Loucy (cell line): Measurements from ENCODE around the gene STAT5B.

Experiments used
- H2AFZ ChIP-seq: fragments of 200-600 bp; sonication (generic); 2 replicates; pipeline ENCODE4 v1.6.0; 2016; ENCODE audit warnings: antibody characterized with exemption, mild to moderate bottlenecking, low read length, moderate library complexity
- H3F3A ChIP-seq: fragments of 200-600 bp; 2 replicates; pipeline ENCODE4 v1.6.0; 2016; ENCODE audit warnings: antibody characterized with exemption, low read depth, mild to moderate bottlenecking
- H3K27me3 ChIP-seq: fragments of 200-600 bp; sonication (generic); 2 replicates; pipeline ENCODE4 v1.6.1; 2014; ENCODE audit warnings: low read length, mild to moderate bottlenecking; ENCODE audit not compliant: insufficient read depth, poor library complexity, severe bottlenecking
- H3K36me3 ChIP-seq: fragments of 200-600 bp; sonication (generic); 2 replicates; pipeline ENCODE4 v1.6.1; 2016; ENCODE audit warnings: low read length; ENCODE audit not compliant: insufficient read depth
- H3K4me1 ChIP-seq: fragments of 200-600 bp; sonication (generic); 2 replicates; pipeline ENCODE4 v1.5.1; 2014; ENCODE audit warnings: low read length, mild to moderate bottlenecking; ENCODE audit not compliant: insufficient read depth, poor library complexity, severe bottlenecking
- H3K4me2 ChIP-seq: fragments of 200-600 bp; sonication (generic); 2 replicates; pipeline ENCODE4 v1.6.0; 2014; ENCODE audit warnings: antibody characterized with exemption, low read length, low read depth, mild to moderate bottlenecking; ENCODE audit not compliant: poor library complexity, severe bottlenecking
- H3K4me3 ChIP-seq: fragments of 200-600 bp; sonication (generic); 2 replicates; pipeline ENCODE4 v1.5.1; 2014; ENCODE audit warnings: low read length, mild to moderate bottlenecking, mixed read lengths; ENCODE audit not compliant: poor library complexity, severe bottlenecking
- H3K79me2 ChIP-seq: fragments of 200-600 bp; sonication (generic); 2 replicates; pipeline ENCODE4 v1.6.1; 2014; ENCODE audit warnings: low read length; ENCODE audit not compliant: insufficient read depth
- H3K9ac ChIP-seq: fragments of 200-600 bp; sonication (generic); 2 replicates; pipeline ENCODE4 v1.6.0; 2014; ENCODE audit warnings: mild to moderate bottlenecking, low read depth, low read length, moderate library complexity; ENCODE audit not compliant: poor library complexity, severe bottlenecking
- H3K9me2 ChIP-seq: fragments of 200-600 bp; sonication (generic); replicated peaks from 2 replicates; pipeline ENCODE4 v1.6.1; 2016; ENCODE audit warnings: low read depth, low read length, mixed read lengths
- H3K9me3 ChIP-seq: fragments of 200-600 bp; sonication (generic); 2 replicates; pipeline ENCODE4 v1.6.1; 2014; ENCODE audit warnings: mild to moderate bottlenecking, antibody characterized with exemption, low read length, low read depth; ENCODE audit not compliant: insufficient read depth
- H4K20me1 ChIP-seq: fragments of 200-600 bp; sonication (generic); 2 replicates; pipeline ENCODE4 v1.6.0; 2014; ENCODE audit warnings: antibody characterized with exemption, low read length, mild to moderate bottlenecking; ENCODE audit not compliant: insufficient read depth, poor library complexity, severe bottlenecking
- CTCF ChIP-seq: fragments of 200-600 bp; sonication (generic); conservative IDR thresholded peaks from 2 replicates; pipeline ENCODE4 v1.5.1; 2014; ENCODE audit warnings: mild to moderate bottlenecking, antibody characterized with exemption, low read length
- EZH2phosphoT487 ChIP-seq: fragments of 200-600 bp; IDR thresholded peaks from 2 replicates; pipeline ENCODE4 v1.6.1; 2018; ENCODE audit warnings: antibody characterized with exemption, mild to moderate bottlenecking, moderate library complexity, borderline replicate concordance

Gene STAT5B

GRCh38 chr17:42163696-42164407, 112.3 kb downstream of the STAT5B start:
- H3K4me1 ChIP-seq: no peaks in the 10 kb centered on the region
- H3K36me3 ChIP-seq: no peaks in the 10 kb centered on the region
- H4K20me1 ChIP-seq: no peaks in the 10 kb centered on the region
- H3K9me2 ChIP-seq: no peaks in the 10 kb centered on the region
- no peaks in the 10 kb centered on the region for H3K27me3 ChIP-seq
- H3K9ac ChIP-seq: no peak overlapping the region
- no peaks in the 10 kb centered on the region for H3F3A ChIP-seq
- no peak overlapping the region for H2AFZ ChIP-seq
- no peaks in the 10 kb centered on the region for H3K79me2 ChIP-seq
- no peak overlapping the region for H3K4me2 ChIP-seq
- H3K9me3 ChIP-seq: no peaks in the 10 kb centered on the region
- TF ChIP-seq CTCF (no peak), EZH2phosphoT487 (no peak)
- no peak overlapping the region for H3K4me3 ChIP-seq

- TF ChIP-seq CTCF (peak; percentile 91), EZH2phosphoT487 (no peak)
- H3K4me3 ChIP-seq: no peak overlapping the region
- no peaks in the 10 kb centered on the region for H3K79me2 ChIP-seq
- H3K9ac ChIP-seq: no peak overlapping the region
- 0 out of 2 replicates have a peak overlapping the region, but pooled peaks have one; percentile 56 for H2AFZ ChIP-seq
- H3K9me2 ChIP-seq: no peaks in the 10 kb centered on the region
- no peaks in the 10 kb centered on the region for H3K9me3 ChIP-seq
- H3K27me3 ChIP-seq: no peaks in the 10 kb centered on the region
- H3K36me3 ChIP-seq: no peaks in the 10 kb centered on the region
- H3F3A ChIP-seq: no peaks in the 10 kb centered on the region
- H3K4me1 ChIP-seq: no peaks in the 10 kb centered on the region
- H3K4me2 ChIP-seq: no peak overlapping the region
- no peaks in the 10 kb centered on the region for H4K20me1 ChIP-seq
Measured at GRCh38 chr17:42163113-42163512, 113.1 kb downstream of the STAT5B start.

GRCh38 chr17:42160531-42160910, 115.7 kb downstream of the STAT5B start:
- Histone ChIP-seq H3K9ac (no peak overlapping the region), H3K27me3 (no peaks in the 10 kb centered on the region), H3K36me3 (no peaks in the 10 kb centered on the region), H4K20me1 (no peaks in the 10 kb centered on the region), H3F3A (no peaks in the 10 kb centered on the region), H3K79me2 (no peaks in the 10 kb centered on the region), H3K9me3 (no peaks in the 10 kb centered on the region), H3K4me1 (no peaks in the 10 kb centered on the region), H3K4me3 (no peak overlapping the region), H2AFZ (no peak overlapping the region), H3K9me2 (no peaks in the 10 kb centered on the region), H3K4me2 (no peak overlapping the region)
- TF ChIP-seq CTCF (no peak), EZH2phosphoT487 (no peak)
